ENCODE measurements around the gene NAALADL2. TPM values are rescaled to one million over a fixed set of nuclear protein-coding genes. Genes with fewer than 3 reads are reported as not detected.

The NAALADL2 gene
- total and polyA plus RNA-seq, 2 of the 4 experiments (the other 2 are of a cell fraction) = 3.8 to 19.2 TPM

GRCh38 chr3:175485436-175485835 lies 626.3 kb downstream of the NAALADL2 start:
- no peaks in the 10 kb centered on the region for H3K27me3 ChIP-seq (ENCODE audit: control insufficient read depth, insufficient read depth, low read length)
- no peak overlapping the region for H2BK120ac ChIP-seq (ENCODE audit: low read depth, low read length)
- ATAC-seq (ENCODE audit: low read depth) (no peak), DNase-seq (no peak)
- no peak overlapping the region for H3K23ac ChIP-seq (ENCODE audit: low read depth, low read length)
- ChIA-PET POLR2A (ENCODE audit: unreplicated experiment) (no interaction called here), CTCF (interaction anchor here (0.9 kb wide), 1 partner anchor 29 kb away, joined by 3 read pairs; no protein-coding TSS in a partner anchor)
- H4K20me1 ChIP-seq (ENCODE audit: insufficient read depth, low read length) = no peaks in the 10 kb centered on the region
- H2BK15ac ChIP-seq (ENCODE audit: low read depth, low read length) = no peak overlapping the region
- no peak overlapping the region for H3K4ac ChIP-seq (ENCODE audit: low read depth, low read length)
- H2AFZ ChIP-seq (replicated peaks; ENCODE audit: low read length, poor library complexity) = no peak overlapping the region
- H3K56ac ChIP-seq (ENCODE audit: extremely low read depth, insufficient read depth, low read length) = no peak overlapping the region
- in situ Hi-C loops (cut with MboI; ENCODE audit: low sequenced_read_pairs) = no loop called here
- no peaks in the 10 kb centered on the region for H3K79me1 ChIP-seq (ENCODE audit: low read depth in 1 of 2, low read length in 2 of 2)
- dilution Hi-C loops (cut with HindIII; ENCODE audit: low sequenced_read_pairs, unreplicated experiment) = no loop called here
- no peak overlapping the region for H2BK20ac ChIP-seq (ENCODE audit: low read depth, low read length)
- intact Hi-C loops (cut with micrococcal nuclease) = no loop called here
- TF ChIP-seq BHLHE40 (IDR thresholded peaks at IDR 0.05; ENCODE audit: low read depth, low read length) = no peak
- no peak for TF ChIP-seq RFX5 (IDR thresholded peaks at IDR 0.05; ENCODE audit: low read depth, low read length)
- no peak for TF ChIP-seq RCOR1 (IDR thresholded peaks at IDR 0.05; ENCODE audit: insufficient replicate concordance, low read length)
- TF ChIP-seq, protein P1, sequence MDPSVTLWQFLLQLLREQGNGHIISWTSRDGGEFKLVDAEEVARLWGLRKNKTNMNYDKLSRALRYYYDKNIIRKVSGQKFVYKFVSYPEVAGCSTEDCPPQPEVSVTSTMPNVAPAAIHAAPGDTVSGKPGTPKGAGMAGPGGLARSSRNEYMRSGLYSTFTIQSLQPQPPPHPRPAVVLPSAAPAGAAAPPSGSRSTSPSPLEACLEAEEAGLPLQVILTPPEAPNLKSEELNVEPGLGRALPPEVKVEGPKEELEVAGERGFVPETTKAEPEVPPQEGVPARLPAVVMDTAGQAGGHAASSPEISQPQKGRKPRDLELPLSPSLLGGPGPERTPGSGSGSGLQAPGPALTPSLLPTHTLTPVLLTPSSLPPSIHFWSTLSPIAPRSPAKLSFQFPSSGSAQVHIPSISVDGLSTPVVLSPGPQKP (IDR thresholded peaks at IDR 0.05; ENCODE audit: borderline replicate concordance, low read depth, low read length) = no peak
- no peak for TF ChIP-seq MAFK (IDR thresholded peaks at IDR 0.05; ENCODE audit: low read depth, low read length)
- no peak for TF ChIP-seq CHD1 (IDR thresholded peaks at IDR 0.05; ENCODE audit: low read depth, low read length)
- no peak for TF ChIP-seq USF2 (IDR thresholded peaks at IDR 0.05; ENCODE audit: low read depth, low read length)
- TF ChIP-seq SMC3 (IDR thresholded peaks at IDR 0.05; ENCODE audit: low read depth, low read length) = no peak
- no peak for TF ChIP-seq MAZ (IDR thresholded peaks at IDR 0.05; ENCODE audit: borderline replicate concordance, low read depth, low read length)
- no peak for TF ChIP-seq FOS (IDR thresholded peaks at IDR 0.05; ENCODE audit: low read depth, low read length)
- no peak for TF ChIP-seq RAD21 (IDR thresholded peaks at IDR 0.05; ENCODE audit: low read length)
- TF ChIP-seq MXI1 (IDR thresholded peaks at IDR 0.05; ENCODE audit: borderline replicate concordance, low read depth, low read length) = no peak
- TF ChIP-seq POLR2A (IDR thresholded peaks at IDR 0.05; ENCODE audit: low read depth, low read length) = no peak
- H3K9me1 ChIP-seq (ENCODE audit: insufficient read depth, low read length) = no peaks in the 10 kb centered on the region
- no peak overlapping the region for H4K91ac ChIP-seq (ENCODE audit: insufficient read depth, low read depth, low read length)
- no peak overlapping the region for H4K8ac ChIP-seq (ENCODE audit: low read depth in 2 of 2, low read length in 2 of 2)
- no peak overlapping the region for H3K27ac ChIP-seq (ENCODE audit: insufficient read depth, low read length)
- H3K4me1 ChIP-seq (ENCODE audit: control insufficient read depth, insufficient read depth, low read length) = no peaks in the 10 kb centered on the region
- WGBS, 2 experiments (ENCODE audit: extremely low coverage in 2 of 2, insufficient read length in 1 of 2) = 100% methylated on average over 1 of the region's 1 CpG; no CpG with 5 or more reads in 1 of the 2 experiments
- no peak overlapping the region for H3K4me2 ChIP-seq (ENCODE audit: low read depth, low read length)
- no peak overlapping the region for H2AK9ac ChIP-seq (replicated peaks; ENCODE audit: low read depth, low read length, poor library complexity)
- H3K14ac ChIP-seq (replicated peaks; ENCODE audit: low read depth, low read length) = no peak overlapping the region
- no peak overlapping the region for H2AK5ac ChIP-seq (ENCODE audit: low read depth, low read length)
- H3K4me3 ChIP-seq (ENCODE audit: insufficient read depth, low read depth, low read length) = no peak overlapping the region
- no peak overlapping the region for H2BK5ac ChIP-seq (ENCODE audit: low read depth, low read length, poor library complexity, severe bottlenecking)
- H3K18ac ChIP-seq (ENCODE audit: low read depth, low read length) = no peak overlapping the region
- no TSS peak for BruUV-seq (replicated peaks)
- no peaks in the 10 kb centered on the region for H3K36me3 ChIP-seq (ENCODE audit: control insufficient read depth, insufficient read depth, low read length)
- H3K9ac ChIP-seq (ENCODE audit: low read depth, low read length) = no peak overlapping the region
- no peak overlapping the region for H4K5ac ChIP-seq (ENCODE audit: low read depth, low read length)
- no peaks in the 10 kb centered on the region for H3K9me3 ChIP-seq (ENCODE audit: control insufficient read depth, insufficient read depth, low read length)

Data from IMR-90 (cell line).